Adrenal gland (tissue), 12 donors: ENCODE data around the gene HLF. TPM values are rescaled to one million over a fixed set of nuclear protein-coding genes. Genes with fewer than 3 reads are reported as not detected.

Experiments
- DNase-seq, 7 donors: peaks; one replicate each; pipeline ENCODE4 v3.0.0-alpha.2; 2019 to 2020
- H3K27ac ChIP-seq, 5 donors: fragments of 200-600 bp; sonication (generic) in 4 of 5; 1 replicate in 3 of 5; 2 replicates in 2 of 5; pipeline versions ENCODE4 v1.5.1 to v1.8.0; 2016 to 2020; ENCODE audit warnings: mild to moderate bottlenecking in 1 of 5
- H3K27me3 ChIP-seq: fragments of 200-600 bp; 2 replicates; pipeline ENCODE4 v1.8.0; 2021
- H3K36me3 ChIP-seq, 2 donors: fragments of 200-600 bp; replicated peaks in 1 of 2; 1 replicate in 1 of 2; 2 replicates in 1 of 2; pipeline versions ENCODE4 v1.5.1 to v1.8.0; 2018 to 2022
- H3K4me1 ChIP-seq, 2 donors: fragments of 200-600 bp; replicated peaks in 1 of 2; 1 replicate in 1 of 2; 2 replicates in 1 of 2; pipeline versions ENCODE4 v1.5.1 to v1.8.0; 2018 to 2021
- H3K4me3 ChIP-seq, 4 donors: fragments of 200-600 bp; sonication (generic) in 3 of 4; one replicate each; pipeline ENCODE4 v1.5.1; 2016 to 2018
- H3K9me3 ChIP-seq, 3 donors: fragments of 200-600 bp; sonication (generic) in 1 of 3; replicated peaks in 1 of 3; 1 replicate in 2 of 3; 2 replicates in 1 of 3; pipeline versions ENCODE4 v1.5.1 to v1.8.0; 2016 to 2021
- POLR2A ChIP-seq, 2 donors: fragments of 450-650 bp; IDR thresholded peaks; one replicate each; pipeline ENCODE4 v1.6.1; 2017; ENCODE audit warnings: antibody characterized with exemption in 2 of 2, mild to moderate bottlenecking in 2 of 2, moderate library complexity in 1 of 2
- WGBS, 4 donors: extraction: QIAGEN DNeasy Blood & Tissue Kit in 2 of 4; methylation state at CpG; one replicate each; pipeline versions ENCODE4 v1.1.5 to v1.1.7; 2013 to 2017; 5-methylcytosine and 5-hydroxymethylcytosine counted together
- intact Hi-C, 2 donors: fragments of 100-400 bp; cut with DNase I; formaldehyde crosslinking; loops; one replicate each; pipeline versions ENCODE4 v1.14.1 to v1.15.0; 2022 to 2023
- polyA plus RNA-seq, 3 donors: library from polyadenylated mRNA; stranded (reverse); fragments of 200-250 nt in 2 of 3; fragments of 350-450 nt in 1 of 3; fragmentation: Illumina TruSeq in 1 of 3; extraction: RNeasy Lipid Tissue Mini Kit (QIAGEN cat#74804) in 1 of 3; gene quantifications; one replicate each; pipeline ENCODE4 v1.2.3, GENCODE V29; 2013 to 2014
- total RNA-seq, 9 donors: library from RNA; depleted of rRNA in 4 of 9; stranded (reverse); fragments of >200 nt in 4 of 9; fragments of 120-200 nt in 1 of 9; fragmentation: NEBNext Ultra II Directional in 1 of 9; extraction: Animal tissue kit (Norgen Biotek cat#: 25700) in 1 of 9; gene quantifications; one replicate each; pipeline versions ENCODE4 v1.1.0 to v1.2.4, GENCODE V29; 2013 to 2023
- TF ChIP-seq, protein P1 (sequence below), 6 experiments: fragments of 450-650 bp in 4 of 6; fragments of 200-600 bp in 2 of 6; sonication (generic) in 1 of 6; IDR thresholded peaks; 1 replicate in 5 of 6; 2 replicates in 1 of 6; pipeline versions ENCODE4 v1.5.1 to v1.8.0; 2016 to 2021; ENCODE audit warnings: antibody characterized with exemption in 6 of 6, mild to moderate bottlenecking in 2 of 6, moderate library complexity in 1 of 6
- donor health status: healthy with polysubstance abuse.
- donor health status: Bipolar disorder and iron deficiency.
- donor health status: DM: yes; HTN: yes; CAD: no.
- donor health status: DM: no; HTN: no; CAD: no.
- donor health status: DM: no; HTN: no; CAD: no.
- donor health status: DM: yes; HTN: yes; CAD: no.

HLF gene
- total and polyA plus RNA-seq, 12 donors: 1.3 to 74.3 (median 27.0) TPM

- Histone ChIP-seq H3K27ac (peak overlapping the region in 4 of 5 donors; percentile 62 to 90 (median 82)), H3K4me3 (peak overlapping the region in 2 of 4 donors; percentile 55 to 78), H3K4me1 (peaks cover 3 to 34% of the 10 kb centered on the region in 2 donors), H3K36me3 (no peaks in the 10 kb centered on the region), H3K9me3 (no peaks in the 10 kb centered on the region), H3K27me3 (no peaks in the 10 kb centered on the region)
- DNase-seq: peak in 6 of 7 donors; percentile 34 to 67 (median 55)
- intact Hi-C loops: loop anchor here in 1 of 2 donors (10.0 kb wide), 1 partner anchor 48 kb away; no protein-coding TSS in a partner anchor
- TF ChIP-seq, protein P1, sequence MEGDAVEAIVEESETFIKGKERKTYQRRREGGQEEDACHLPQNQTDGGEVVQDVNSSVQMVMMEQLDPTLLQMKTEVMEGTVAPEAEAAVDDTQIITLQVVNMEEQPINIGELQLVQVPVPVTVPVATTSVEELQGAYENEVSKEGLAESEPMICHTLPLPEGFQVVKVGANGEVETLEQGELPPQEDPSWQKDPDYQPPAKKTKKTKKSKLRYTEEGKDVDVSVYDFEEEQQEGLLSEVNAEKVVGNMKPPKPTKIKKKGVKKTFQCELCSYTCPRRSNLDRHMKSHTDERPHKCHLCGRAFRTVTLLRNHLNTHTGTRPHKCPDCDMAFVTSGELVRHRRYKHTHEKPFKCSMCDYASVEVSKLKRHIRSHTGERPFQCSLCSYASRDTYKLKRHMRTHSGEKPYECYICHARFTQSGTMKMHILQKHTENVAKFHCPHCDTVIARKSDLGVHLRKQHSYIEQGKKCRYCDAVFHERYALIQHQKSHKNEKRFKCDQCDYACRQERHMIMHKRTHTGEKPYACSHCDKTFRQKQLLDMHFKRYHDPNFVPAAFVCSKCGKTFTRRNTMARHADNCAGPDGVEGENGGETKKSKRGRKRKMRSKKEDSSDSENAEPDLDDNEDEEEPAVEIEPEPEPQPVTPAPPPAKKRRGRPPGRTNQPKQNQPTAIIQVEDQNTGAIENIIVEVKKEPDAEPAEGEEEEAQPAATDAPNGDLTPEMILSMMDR (IDR thresholded peaks at IDR 0.05): no peak
- peak in 1 of 2 donors; percentile 16 for TF ChIP-seq POLR2A (IDR thresholded peaks at IDR 0.05)
- 6 to 20% (median 10%) methylated on average over 9 to 25 of the region's 25 CpGs for WGBS, 4 donors
Observed at GRCh38 chr17:55266051-55266957, 1.5 kb downstream of the HLF start.

GRCh38 chr17:55266958-55267688 is 2.4 kb downstream of the HLF start:
- Histone ChIP-seq H3K9me3 (no peaks in the 10 kb centered on the region), H3K27me3 (no peaks in the 10 kb centered on the region), H3K36me3 (no peaks in the 10 kb centered on the region), H3K4me3 (peak overlapping the region in 1 of 4 donors; percentile 78), H3K27ac (peak overlapping the region in 4 of 5 donors; percentile 62 to 90 (median 82)), H3K4me1 (peaks cover 3 to 34% of the 10 kb centered on the region in 2 donors)
- intact Hi-C loops: loop anchor here in 1 of 2 donors (10.0 kb wide), 1 partner anchor 48 kb away; no protein-coding TSS in a partner anchor
- TF ChIP-seq, protein P1 (IDR thresholded peaks at IDR 0.05): peak in 3 of 6 experiments; percentile 9 to 13 (median 12)
- TF ChIP-seq POLR2A (IDR thresholded peaks at IDR 0.05): no peak
- DNase-seq: peak in 2 of 7 donors; percentile 20 to 22
- 15 to 26% (median 23%) methylated on average over 3 of the region's 3 CpGs for WGBS, 4 donors

GRCh38 chr17:55267777-55268648 is 3.3 kb downstream of the HLF start:
- Histone ChIP-seq H3K4me3 (peak overlapping the region in 1 of 4 donors; percentile 78), H3K27ac (peak overlapping the region in 3 of 5 donors; percentile 80 to 90 (median 84)), H3K9me3 (no peaks in the 10 kb centered on the region), H3K36me3 (no peaks in the 10 kb centered on the region), H3K27me3 (no peaks in the 10 kb centered on the region), H3K4me1 (peaks cover 9 to 40% of the 10 kb centered on the region in 2 donors)
- no peak for DNase-seq
- TF ChIP-seq POLR2A (IDR thresholded peaks at IDR 0.05): no peak
- TF ChIP-seq, protein P1 (IDR thresholded peaks at IDR 0.05): no peak
- intact Hi-C loops: loop anchor here in 1 of 2 donors (10.0 kb wide), 1 partner anchor 47 kb away; no protein-coding TSS in a partner anchor
- 59 to 79% (median 65%) methylated on average over 10 to 11 of the region's 11 CpGs for WGBS, 4 donors
